Measurements from ENCODE around the gene GPR137B.

GRCh38 chr1:236240675-236241074 lies 98.3 kb downstream of the GPR137B start:
- TF ChIP-seq CTCF (IDR thresholded peaks at IDR 0.05; ENCODE audit: control extremely low read depth in 1 of 3, insufficient read depth in 1 of 3, low read depth in 1 of 3, low read length in 3 of 3), result no peak
- TF ChIP-seq POLR2A (IDR thresholded peaks at IDR 0.05; ENCODE audit: control extremely low read depth in 1 of 2, low read depth in 2 of 2, low read length in 2 of 2), result no peak
- no peak for TF ChIP-seq EP300 (IDR thresholded peaks at IDR 0.05; ENCODE audit: borderline replicate concordance in 1 of 2, low read depth in 2 of 2, low read length in 2 of 2)
- TF ChIP-seq CHD1 (IDR thresholded peaks at IDR 0.05; ENCODE audit: low read depth, low read length), result no peak
- TF ChIP-seq GABPA (IDR thresholded peaks at IDR 0.05; ENCODE audit: borderline replicate concordance, insufficient read depth, low read length), result no peak
- no peak for TF ChIP-seq SP1 (IDR thresholded peaks at IDR 0.05; ENCODE audit: low read depth, low read length)
- TF ChIP-seq POLR2AphosphoS5 (IDR thresholded peaks at IDR 0.05; ENCODE audit: low read depth, low read length), result no peak
- TF ChIP-seq JUND (IDR thresholded peaks at IDR 0.05; ENCODE audit: low read length), result no peak
